ENCODE results near the gene ABL1.

Gene ABL1

GRCh38 chr9:130930804-130931349 is 95.8 kb downstream of the ABL1 start:
- H3K4me3 ChIP-seq (ENCODE audit: low read depth, low read length): no peak overlapping the region
- DNase-seq (ENCODE audit: low read depth): no peak
- no peak for TF ChIP-seq CTCF (conservative IDR thresholded peaks at IDR 0.05; ENCODE audit: low read depth, low read length)

- TF ChIP-seq CTCF (conservative IDR thresholded peaks at IDR 0.05; ENCODE audit: low read depth, low read length): no peak
Measured at GRCh38 chr9:130931508-130932254, 96.6 kb downstream of the ABL1 start.

GRCh38 chr9:130932255-130933079 is 97.4 kb downstream of the ABL1 start:
- no peak for TF ChIP-seq CTCF (conservative IDR thresholded peaks at IDR 0.05; ENCODE audit: low read depth, low read length)
- no peak for DNase-seq (ENCODE audit: low read depth)
- no peak overlapping the region for H3K4me3 ChIP-seq (ENCODE audit: low read depth, low read length)

More at GRCh38 chr9:130931508-130932254, 96.6 kb downstream of the ABL1 start:
- H3K4me3 ChIP-seq (ENCODE audit: low read depth, low read length): no peak overlapping the region
- no peak for DNase-seq (ENCODE audit: low read depth)

- H3K4me3 ChIP-seq (ENCODE audit: low read depth, low read length): no peak overlapping the region
- peak; percentile 63 for DNase-seq (ENCODE audit: low read depth)
- TF ChIP-seq CTCF (conservative IDR thresholded peaks at IDR 0.05; ENCODE audit: low read depth, low read length): no peak
Measured at GRCh38 chr9:130933114-130934046, 98.3 kb downstream of the ABL1 start.

- no peak for DNase-seq (ENCODE audit: low read depth)
- TF ChIP-seq CTCF (conservative IDR thresholded peaks at IDR 0.05; ENCODE audit: low read depth, low read length): no peak
- H3K4me3 ChIP-seq (ENCODE audit: low read depth, low read length): no peak overlapping the region
Measured at GRCh38 chr9:130934246-130934645, 99.2 kb downstream of the ABL1 start.
